Type B pancreatic cell (in vitro differentiated cells): ENCODE data around the gene MEN1. TPM values are rescaled to one million over a fixed set of nuclear protein-coding genes. Genes with fewer than 3 reads are reported as not detected.
"Not testable (repeated sequence)": the region's sequence is repeated elsewhere in the genome, so short reads cannot be mapped to it uniquely, and the experiment has no call there.

Experiments used
- DNase-seq: peaks from one replicate; pipeline ENCODE4 v3.0.0; 2021; ENCODE audit warnings: mixed read lengths; ENCODE audit not compliant: unreplicated experiment; ENCODE audit errors: extremely low spot score
- H3K27ac Mint-ChIP-seq: 2 replicates; pipeline ENCODE4 v1.8.0; 2021; ENCODE audit warnings: mild to moderate bottlenecking, mixed read lengths
- H3K27me3 Mint-ChIP-seq: 2 replicates; pipeline ENCODE4 v1.8.0; 2021; ENCODE audit warnings: mixed read lengths
- H3K36me3 Mint-ChIP-seq: 2 replicates; pipeline ENCODE4 v1.8.0; 2021; ENCODE audit warnings: mixed read lengths
- H3K4me1 Mint-ChIP-seq: one replicate; pipeline ENCODE4 v1.8.0; 2021; ENCODE audit warnings: mixed read lengths; ENCODE audit not compliant: unreplicated experiment
- H3K4me3 Mint-ChIP-seq: 2 replicates; pipeline ENCODE4 v1.8.0; 2021; ENCODE audit warnings: mild to moderate bottlenecking, mixed read lengths
- H3K9me3 Mint-ChIP-seq: 2 replicates; pipeline ENCODE4 v1.8.0; 2021; ENCODE audit warnings: mixed read lengths
- total RNA-seq: library from RNA; stranded (reverse); gene quantifications from 2 replicates; pipeline ENCODE4 v1.2.1, GENCODE V29; 2021; ENCODE audit warnings: low replicate concordance
- TF ChIP-seq, protein P1 (sequence below): fragments of 200-600 bp; sonication (generic); conservative IDR thresholded peaks from 2 replicates; pipeline ENCODE4 v1.5.0; 2021; ENCODE audit warnings: antibody characterized with exemption, mild to moderate bottlenecking

The MEN1 gene
- total RNA-seq, 1 donor from 2014 or later = 50.6 TPM

DNA sequence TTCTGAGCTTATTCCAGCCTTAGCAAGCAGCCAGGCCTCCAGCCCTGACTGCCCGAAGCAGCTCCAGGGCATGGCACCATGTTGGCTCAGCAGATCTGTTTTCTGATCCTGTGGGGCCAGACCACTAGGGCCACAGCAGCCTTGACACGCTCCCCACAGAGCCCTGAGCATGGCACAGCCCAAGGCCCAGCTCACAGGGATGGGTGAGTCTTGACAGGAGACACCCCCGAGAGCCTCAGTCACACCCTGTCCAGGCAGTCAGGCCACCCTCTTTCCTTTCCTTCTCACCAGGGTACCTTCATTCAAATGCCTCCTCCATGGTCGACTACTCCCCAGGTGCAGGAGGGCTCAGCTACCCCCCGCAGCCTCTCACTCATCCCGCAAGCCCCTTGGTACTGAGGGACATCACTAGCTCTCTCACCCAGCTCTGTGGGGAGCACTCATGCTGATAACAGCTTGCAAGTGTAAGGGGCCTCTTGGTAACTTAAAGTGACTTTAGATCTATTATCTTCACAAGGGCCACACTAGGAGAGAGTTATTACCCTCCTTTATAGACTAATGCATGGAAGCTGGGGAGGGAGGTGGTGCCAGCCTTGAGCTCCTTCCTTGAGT, 38.0 kb upstream of the MEN1 start:
- peaks cover 8% of the 10 kb centered on the region for H3K4me1 Mint-ChIP-seq
- peak overlapping the region; percentile 52 for H3K4me3 Mint-ChIP-seq
- no peaks in the 10 kb centered on the region for H3K9me3 Mint-ChIP-seq
- H3K27me3 Mint-ChIP-seq = peaks cover 9% of the 10 kb centered on the region
- H3K36me3 Mint-ChIP-seq = no peaks in the 10 kb centered on the region
- TF ChIP-seq, protein P1, sequence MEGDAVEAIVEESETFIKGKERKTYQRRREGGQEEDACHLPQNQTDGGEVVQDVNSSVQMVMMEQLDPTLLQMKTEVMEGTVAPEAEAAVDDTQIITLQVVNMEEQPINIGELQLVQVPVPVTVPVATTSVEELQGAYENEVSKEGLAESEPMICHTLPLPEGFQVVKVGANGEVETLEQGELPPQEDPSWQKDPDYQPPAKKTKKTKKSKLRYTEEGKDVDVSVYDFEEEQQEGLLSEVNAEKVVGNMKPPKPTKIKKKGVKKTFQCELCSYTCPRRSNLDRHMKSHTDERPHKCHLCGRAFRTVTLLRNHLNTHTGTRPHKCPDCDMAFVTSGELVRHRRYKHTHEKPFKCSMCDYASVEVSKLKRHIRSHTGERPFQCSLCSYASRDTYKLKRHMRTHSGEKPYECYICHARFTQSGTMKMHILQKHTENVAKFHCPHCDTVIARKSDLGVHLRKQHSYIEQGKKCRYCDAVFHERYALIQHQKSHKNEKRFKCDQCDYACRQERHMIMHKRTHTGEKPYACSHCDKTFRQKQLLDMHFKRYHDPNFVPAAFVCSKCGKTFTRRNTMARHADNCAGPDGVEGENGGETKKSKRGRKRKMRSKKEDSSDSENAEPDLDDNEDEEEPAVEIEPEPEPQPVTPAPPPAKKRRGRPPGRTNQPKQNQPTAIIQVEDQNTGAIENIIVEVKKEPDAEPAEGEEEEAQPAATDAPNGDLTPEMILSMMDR = no peak
- DNase-seq = no peak
- H3K27ac Mint-ChIP-seq = peak overlapping the region; percentile 23

DNA sequence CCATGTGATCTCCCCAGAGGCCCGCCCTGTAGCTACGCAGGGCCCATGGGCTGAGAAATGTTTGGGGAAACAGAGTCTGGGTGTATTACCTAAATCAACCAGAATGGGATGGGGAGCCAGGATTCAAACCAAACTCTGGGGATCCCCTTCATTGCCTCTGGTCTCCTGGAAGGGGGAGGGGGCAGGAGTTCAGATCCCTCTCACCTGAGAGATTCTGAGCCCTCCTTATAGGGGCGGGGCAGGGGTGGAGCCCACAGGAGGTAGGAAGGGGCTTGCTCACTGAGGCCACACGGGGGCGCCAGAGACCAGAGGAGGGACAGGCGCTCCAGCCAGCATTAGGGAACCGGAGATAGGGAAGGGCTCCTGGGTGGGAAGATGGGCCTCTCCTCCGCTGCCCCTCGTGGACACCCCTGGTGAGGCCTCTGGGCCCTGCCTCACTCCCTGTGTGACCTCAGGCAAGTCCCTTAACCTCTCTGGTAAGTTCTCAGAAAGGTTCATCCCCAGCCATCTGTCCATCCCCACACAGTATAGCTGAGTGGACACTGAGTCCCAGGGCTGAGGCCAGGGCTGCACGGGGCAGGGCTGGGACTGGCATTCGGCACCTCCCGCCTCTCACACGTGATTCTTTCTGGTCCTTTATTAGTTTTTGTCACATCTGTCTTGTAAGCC, 36.8 kb upstream of the MEN1 start:
- no peak overlapping the region for H3K4me3 Mint-ChIP-seq
- peak; percentile 96 for DNase-seq
- H3K9me3 Mint-ChIP-seq = no peaks in the 10 kb centered on the region
- peaks cover 8% of the 10 kb centered on the region for H3K4me1 Mint-ChIP-seq
- peaks cover 12% of the 10 kb centered on the region for H3K27me3 Mint-ChIP-seq
- TF ChIP-seq, protein P1 = peak; percentile 99
- no peaks in the 10 kb centered on the region for H3K36me3 Mint-ChIP-seq
- H3K27ac Mint-ChIP-seq = peak overlapping the region; percentile 69

GRCh38 chr11:64845776-64846129, 35.4 kb upstream of the MEN1 start:
- Mint-ChIP-seq H3K27ac (peak overlapping the region; percentile 87), H3K27me3 (peaks cover 12% of the 10 kb centered on the region), H3K4me3 (peak overlapping the region; percentile 80)
- H3K36me3 Mint-ChIP-seq, H3K9me3 Mint-ChIP-seq, H3K4me1 Mint-ChIP-seq, DNase-seq: not testable (repeated sequence)

- DNase-seq = no peak
- H3K27ac Mint-ChIP-seq = peak overlapping the region; percentile 87
- no peaks in the 10 kb centered on the region for H3K36me3 Mint-ChIP-seq
- peak overlapping the region; percentile 80 for H3K4me3 Mint-ChIP-seq
- H3K4me1 Mint-ChIP-seq = peaks cover 3% of the 10 kb centered on the region
- no peaks in the 10 kb centered on the region for H3K9me3 Mint-ChIP-seq
- H3K27me3 Mint-ChIP-seq = peaks cover 12% of the 10 kb centered on the region
- TF ChIP-seq, protein P1 = no peak
These were observed 34.9 kb upstream of the MEN1 start for GRCh38 chr11:64845129-64845775.

DNA sequence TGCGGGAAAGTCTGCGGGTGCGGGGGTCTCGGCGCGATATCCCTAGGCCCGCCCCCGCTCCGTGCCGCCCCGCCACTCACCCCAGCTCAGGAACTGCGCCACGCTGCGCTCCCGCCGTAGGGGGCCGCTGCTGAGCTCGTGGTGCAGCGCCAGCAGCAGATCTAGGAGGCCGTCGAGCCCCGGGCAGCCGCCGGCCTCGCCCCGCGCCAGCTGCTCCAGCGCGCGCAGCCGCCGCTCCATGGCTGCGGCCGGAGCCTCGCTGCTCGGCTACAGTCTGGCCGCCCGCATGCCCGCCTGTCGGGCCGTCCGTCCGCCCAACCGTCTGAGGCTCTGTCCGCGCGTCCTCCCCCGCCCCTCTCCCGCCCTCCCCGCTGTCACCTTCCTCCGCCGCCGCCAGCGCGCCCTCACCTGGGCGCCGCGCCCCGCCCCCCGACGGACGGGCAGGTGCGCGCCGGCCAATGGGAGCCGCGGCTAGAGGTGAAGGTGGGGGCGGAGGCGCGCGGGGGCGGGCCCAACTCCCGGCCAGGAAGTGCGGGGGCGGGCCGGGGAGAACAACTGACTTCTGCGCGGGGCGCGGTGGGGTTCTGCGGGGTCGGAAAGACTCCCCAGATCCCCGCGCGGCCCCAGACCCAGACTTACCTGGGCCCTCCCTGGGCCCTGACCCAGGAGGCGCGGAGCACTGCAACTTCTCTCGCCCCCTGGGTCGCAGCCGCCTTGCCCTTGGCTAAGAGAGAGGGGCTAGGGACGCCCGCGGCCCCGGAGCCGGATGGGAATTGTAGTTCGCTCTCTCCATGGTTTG, 34.2 kb upstream of the MEN1 start, which contains the start of gene CDC42BPG:
Gene CDC42BPG (minus strand): TSS at position 324 of the 799 bp plus-strand sequence. CDS start 84 bp downstream, at position 240.
- Mint-ChIP-seq H3K27ac (peak within 1 kb of the TSS; percentile 97), H3K27me3 (peaks cover 12% of the 10 kb centered on the region), H3K4me3 (peak within 1 kb of the TSS; percentile 100), H3K9me3 (no peaks in the 10 kb centered on the region), H3K4me1 (peaks cover 3% of the 10 kb centered on the region), H3K36me3 (no peaks in the 10 kb centered on the region)
- DNase-seq = no peak
- TF ChIP-seq, protein P1 = peak; percentile 72
